Measurements from ENCODE around the gene FAM83B.

Gene FAM83B

DNA sequence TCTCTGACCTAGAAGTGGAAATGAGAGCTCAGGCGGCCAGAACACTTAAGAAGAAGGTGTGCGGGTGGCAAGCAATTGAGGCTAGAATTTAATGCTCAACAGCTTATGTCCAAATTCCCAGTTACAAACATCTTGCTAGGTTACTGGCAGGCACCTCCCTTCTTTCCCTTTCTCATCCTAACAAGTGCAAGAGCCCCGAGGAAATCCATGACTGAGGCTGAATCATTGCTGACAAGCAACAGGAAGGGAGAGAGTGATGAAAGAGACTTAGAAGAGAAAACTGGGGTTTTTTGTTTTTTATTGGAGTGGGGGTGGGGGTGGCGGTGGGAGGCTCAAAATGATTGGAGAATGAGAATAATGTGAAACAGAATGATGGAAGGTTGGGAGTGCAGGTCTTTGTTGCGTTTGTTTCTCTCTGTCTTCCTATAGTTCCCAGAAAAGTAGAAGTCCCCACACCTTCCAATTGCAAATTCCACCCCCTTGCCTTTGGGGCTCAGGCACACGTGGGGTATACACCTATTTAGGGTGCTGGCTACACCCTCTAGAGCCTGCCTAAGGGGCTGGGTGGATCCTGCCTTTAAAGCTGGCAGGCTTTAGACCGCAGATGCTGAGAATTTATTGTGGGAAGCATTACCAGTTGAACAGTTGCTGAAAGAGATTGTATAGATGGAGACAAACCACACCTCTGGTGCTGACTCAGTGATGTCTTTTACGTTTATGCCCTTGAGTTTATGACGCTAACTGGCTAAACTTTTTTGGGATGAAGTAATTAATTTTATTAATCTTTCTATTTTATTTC lies 1.4 kb downstream of the FAM83B start:
- TF ChIP-seq POLR2AphosphoS5 (IDR thresholded peaks at IDR 0.05; ENCODE audit: borderline replicate concordance, low read depth, low read length) (no peak; the same call in 1 of the 2 replicates), EZH2 (IDR thresholded peaks at IDR 0.05) (no peak), FOXP2 (optimal IDR thresholded peaks at IDR 0.05; ENCODE audit: control extremely low read depth, extremely low read length, insufficient read depth) (no peak)
- Histone ChIP-seq H3K36me3 (ENCODE audit: insufficient read depth, low read length) (no peaks in the 10 kb centered on the region), H3K27ac (no peak overlapping the region), H3K9me3 (ENCODE audit: low read depth, low read length) (no peaks in the 10 kb centered on the region), H3K4me3 (no peak overlapping the region), H3K9ac (ENCODE audit: insufficient read length) (no peak overlapping the region)
- peak; percentile 37 for DNase-seq (ENCODE audit: low read depth, low spot score)

GRCh38 chr6:54850114-54850513 lies 3.5 kb downstream of the FAM83B start:
- H3K9me3 ChIP-seq (ENCODE audit: low read depth, low read length), result no peaks in the 10 kb centered on the region
- no peak overlapping the region for H3K4me3 ChIP-seq
- TF ChIP-seq FOXP2 (optimal IDR thresholded peaks at IDR 0.05; ENCODE audit: control extremely low read depth, extremely low read length, insufficient read depth), result no peak
- TF ChIP-seq POLR2AphosphoS5 (IDR thresholded peaks at IDR 0.05; ENCODE audit: borderline replicate concordance, low read depth, low read length), result no peak
- no peak for TF ChIP-seq EZH2 (IDR thresholded peaks at IDR 0.05)
- no peak for DNase-seq (ENCODE audit: low read depth, low spot score)
- H3K9ac ChIP-seq (ENCODE audit: insufficient read length), result no peak overlapping the region
- no peak overlapping the region for H3K27ac ChIP-seq
- H3K36me3 ChIP-seq (ENCODE audit: insufficient read depth, low read length), result no peaks in the 10 kb centered on the region

- no peaks in the 10 kb centered on the region for H3K36me3 ChIP-seq (ENCODE audit: insufficient read depth, low read length)
- no peak overlapping the region for H3K27ac ChIP-seq
- no peaks in the 10 kb centered on the region for H3K9me3 ChIP-seq (ENCODE audit: low read depth, low read length)
- no peak for DNase-seq (ENCODE audit: low read depth, low spot score)
- no peak overlapping the region for H3K9ac ChIP-seq (ENCODE audit: insufficient read length)
- no peak for TF ChIP-seq POLR2AphosphoS5 (IDR thresholded peaks at IDR 0.05; ENCODE audit: borderline replicate concordance, low read depth, low read length)
- TF ChIP-seq EZH2 (IDR thresholded peaks at IDR 0.05), result no peak
- no peak for TF ChIP-seq FOXP2 (optimal IDR thresholded peaks at IDR 0.05; ENCODE audit: control extremely low read depth, extremely low read length, insufficient read depth)
- no peak overlapping the region for H3K4me3 ChIP-seq
Observed at GRCh38 chr6:54856129-54856528, 9.6 kb downstream of the FAM83B start.

DNA sequence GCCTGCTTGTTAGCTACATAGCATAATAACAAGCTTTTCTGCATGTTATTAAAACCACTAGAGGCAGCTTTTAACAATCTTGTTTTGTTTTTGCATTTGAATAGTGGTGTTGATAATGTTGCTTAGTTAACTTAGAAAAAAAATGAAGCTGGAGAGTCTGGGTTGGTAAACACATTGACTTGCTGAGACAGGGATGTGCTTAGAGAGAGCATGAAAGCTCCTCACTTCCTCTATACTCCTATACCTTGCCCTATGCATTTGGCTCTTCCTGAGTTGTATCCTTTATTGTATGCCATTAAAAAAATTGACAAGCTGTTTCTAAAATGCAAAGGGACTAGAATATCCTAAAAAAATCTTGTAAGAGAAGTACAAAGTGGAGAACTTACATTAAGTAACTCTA lies 13.6 kb downstream of the FAM83B start:
- TF ChIP-seq EZH2 (IDR thresholded peaks at IDR 0.05), result no peak
- no peak for TF ChIP-seq POLR2AphosphoS5 (IDR thresholded peaks at IDR 0.05; ENCODE audit: borderline replicate concordance, low read depth, low read length)
- no peak for TF ChIP-seq FOXP2 (optimal IDR thresholded peaks at IDR 0.05; ENCODE audit: control extremely low read depth, extremely low read length, insufficient read depth)
- no peaks in the 10 kb centered on the region for H3K36me3 ChIP-seq (ENCODE audit: insufficient read depth, low read length)
- no peak overlapping the region for H3K27ac ChIP-seq
- no peak overlapping the region for H3K9ac ChIP-seq (ENCODE audit: insufficient read length)
- H3K4me3 ChIP-seq, result no peak overlapping the region
- no peak for DNase-seq (ENCODE audit: low read depth, low spot score)
- no peaks in the 10 kb centered on the region for H3K9me3 ChIP-seq (ENCODE audit: low read depth, low read length)

DNA sequence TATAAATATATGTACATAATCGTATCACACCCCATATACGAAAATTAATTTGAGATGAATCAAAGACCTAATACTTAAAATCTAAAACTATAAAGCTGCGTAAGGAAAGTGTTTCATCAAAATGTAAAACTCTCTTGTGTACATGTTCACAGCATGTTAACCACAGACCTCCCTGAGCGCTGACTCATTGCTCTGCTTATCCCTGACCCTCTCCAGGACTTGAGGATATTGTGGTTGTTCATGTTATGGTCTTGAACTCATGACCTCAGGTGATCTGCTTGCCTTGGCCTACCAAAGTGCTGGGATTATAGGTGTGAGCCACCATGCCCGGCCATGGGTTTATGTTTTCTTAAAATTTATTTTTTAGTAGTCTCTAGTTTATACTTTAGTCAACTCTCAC lies 14.2 kb downstream of the FAM83B start:
- Histone ChIP-seq H3K36me3 (ENCODE audit: insufficient read depth, low read length) (no peaks in the 10 kb centered on the region), H3K9me3 (ENCODE audit: low read depth, low read length) (no peaks in the 10 kb centered on the region), H3K9ac (ENCODE audit: insufficient read length) (no peak overlapping the region), H3K4me3 (no peak overlapping the region), H3K27ac (no peak overlapping the region)
- DNase-seq (ENCODE audit: low read depth, low spot score), result no peak
- TF ChIP-seq FOXP2 (optimal IDR thresholded peaks at IDR 0.05; ENCODE audit: control extremely low read depth, extremely low read length, insufficient read depth) (no peak), EZH2 (IDR thresholded peaks at IDR 0.05) (no peak), POLR2AphosphoS5 (IDR thresholded peaks at IDR 0.05; ENCODE audit: borderline replicate concordance, low read depth, low read length) (no peak)

DNA sequence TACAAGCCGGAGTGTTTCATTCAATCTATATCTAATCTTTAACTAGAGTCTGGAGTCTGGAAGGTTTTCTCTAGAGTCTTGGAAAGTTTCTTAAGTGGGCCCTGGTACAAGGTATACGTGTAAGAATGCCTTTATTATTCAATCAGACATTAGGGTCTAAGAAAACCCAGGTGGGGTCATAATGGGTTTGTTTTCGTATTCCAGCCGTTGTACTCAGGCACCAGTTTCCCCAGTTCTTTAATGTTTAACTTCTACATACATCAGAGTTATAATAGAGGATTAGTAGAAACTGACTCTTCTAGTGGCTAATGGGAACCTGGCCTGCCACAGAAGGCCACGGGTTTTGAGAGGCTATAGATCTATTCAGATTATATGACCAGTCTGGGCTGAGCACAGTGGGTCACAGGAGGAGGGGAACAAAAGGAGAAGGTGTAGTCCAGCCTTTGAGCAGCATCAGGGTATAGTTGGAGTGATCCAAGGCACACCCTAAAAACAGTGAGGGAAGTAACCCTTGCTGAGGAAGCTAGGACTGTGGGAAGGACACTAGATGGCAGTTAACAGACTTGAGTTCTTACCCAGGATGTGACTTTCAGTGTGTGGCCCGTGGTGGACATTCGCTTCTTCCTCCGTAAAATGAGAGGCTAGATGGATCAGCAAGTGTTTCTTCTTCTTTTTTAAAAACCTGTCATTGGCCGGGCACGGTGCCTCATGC lies 15.5 kb downstream of the FAM83B start:
- no peaks in the 10 kb centered on the region for H3K9me3 ChIP-seq (ENCODE audit: low read depth, low read length)
- no peak overlapping the region for H3K4me3 ChIP-seq
- no peak overlapping the region for H3K9ac ChIP-seq (ENCODE audit: insufficient read length)
- H3K27ac ChIP-seq, result no peak overlapping the region
- TF ChIP-seq EZH2 (IDR thresholded peaks at IDR 0.05) (no peak), POLR2AphosphoS5 (IDR thresholded peaks at IDR 0.05; ENCODE audit: borderline replicate concordance, low read depth, low read length) (no peak), FOXP2 (optimal IDR thresholded peaks at IDR 0.05; ENCODE audit: control extremely low read depth, extremely low read length, insufficient read depth) (no peak)
- no peaks in the 10 kb centered on the region for H3K36me3 ChIP-seq (ENCODE audit: insufficient read depth, low read length)
- DNase-seq (ENCODE audit: low read depth, low spot score), result no peak

DNA sequence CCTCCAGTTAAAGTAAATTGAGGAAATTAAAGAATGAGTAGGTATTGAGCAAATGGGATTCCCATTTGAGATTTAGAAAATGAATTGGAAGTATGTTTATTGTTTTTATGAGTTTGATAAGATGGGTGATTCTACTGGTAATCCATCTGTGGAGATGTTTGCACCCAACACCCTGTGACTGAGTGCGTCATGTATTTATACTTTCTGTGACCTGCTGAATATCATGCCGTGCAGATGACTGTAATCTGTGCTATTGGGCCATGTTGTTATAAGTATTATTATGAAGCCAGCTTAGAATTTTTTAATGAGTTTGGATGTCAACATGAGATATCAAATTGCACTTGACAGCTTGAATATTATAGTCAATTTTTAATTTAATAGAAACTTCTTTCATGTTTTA lies 17.7 kb downstream of the FAM83B start:
- Histone ChIP-seq H3K9me3 (ENCODE audit: low read depth, low read length) (no peaks in the 10 kb centered on the region), H3K4me3 (no peak overlapping the region), H3K9ac (ENCODE audit: insufficient read length) (no peak overlapping the region), H3K36me3 (ENCODE audit: insufficient read depth, low read length) (no peaks in the 10 kb centered on the region), H3K27ac (no peak overlapping the region)
- no peak for DNase-seq (ENCODE audit: low read depth, low spot score)
- no peak for TF ChIP-seq POLR2AphosphoS5 (IDR thresholded peaks at IDR 0.05; ENCODE audit: borderline replicate concordance, low read depth, low read length)
- TF ChIP-seq EZH2 (IDR thresholded peaks at IDR 0.05), result no peak
- no peak for TF ChIP-seq FOXP2 (optimal IDR thresholded peaks at IDR 0.05; ENCODE audit: control extremely low read depth, extremely low read length, insufficient read depth)

DNA sequence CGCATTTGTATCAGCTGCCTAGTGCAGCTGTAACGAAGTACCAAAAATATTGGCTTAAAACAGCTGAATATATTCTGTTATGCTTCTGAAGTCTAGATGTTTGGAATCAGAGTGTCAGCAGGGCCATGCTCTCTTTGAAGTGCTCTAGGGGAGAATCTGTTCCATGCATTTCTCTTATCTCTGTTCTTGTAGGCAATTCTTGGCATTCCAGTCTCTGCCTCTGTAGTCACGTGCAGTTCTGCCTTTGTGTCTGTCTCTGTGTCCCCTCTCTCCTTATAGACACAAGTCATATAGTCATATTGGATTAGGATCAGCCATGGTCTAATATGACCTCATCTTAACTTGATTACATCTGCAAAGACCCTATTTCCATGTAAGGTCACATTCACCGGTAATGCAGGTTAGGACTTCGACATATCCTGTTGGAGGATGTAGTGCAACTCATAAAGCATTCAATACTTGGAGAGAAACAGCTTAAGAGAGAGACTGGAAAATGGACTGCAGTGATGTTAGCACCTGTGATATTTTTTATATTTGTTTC lies 18.6 kb downstream of the FAM83B start:
- no peak overlapping the region for H3K4me3 ChIP-seq
- no peak for DNase-seq (ENCODE audit: low read depth, low spot score)
- no peaks in the 10 kb centered on the region for H3K36me3 ChIP-seq (ENCODE audit: insufficient read depth, low read length)
- H3K9ac ChIP-seq (ENCODE audit: insufficient read length), result no peak overlapping the region
- no peaks in the 10 kb centered on the region for H3K9me3 ChIP-seq (ENCODE audit: low read depth, low read length)
- H3K27ac ChIP-seq, result no peak overlapping the region
- no peak for TF ChIP-seq FOXP2 (optimal IDR thresholded peaks at IDR 0.05; ENCODE audit: control extremely low read depth, extremely low read length, insufficient read depth)
- no peak for TF ChIP-seq POLR2AphosphoS5 (IDR thresholded peaks at IDR 0.05; ENCODE audit: borderline replicate concordance, low read depth, low read length)
- TF ChIP-seq EZH2 (IDR thresholded peaks at IDR 0.05), result no peak

Data from SK-N-MC (cell line).